Testis (tissue), 2 donors: ENCODE results near the gene SLC25A25.

Source experiments
- POLR2A ChIP-seq: fragments of 450-650 bp; IDR thresholded peaks from one replicate; pipeline ENCODE4 v1.6.1; 2017; ENCODE audit warnings: antibody characterized with exemption, mild to moderate bottlenecking, moderate library complexity
- TF ChIP-seq, protein P1 (sequence below), 3 experiments: fragments of 450-650 bp in 2 of 3; fragments of 200-600 bp in 1 of 3; sonication (generic) in 1 of 3; IDR thresholded peaks; one replicate each; pipeline ENCODE4 v1.5.1; 2016 to 2019; ENCODE audit warnings: antibody characterized with exemption in 3 of 3, mild to moderate bottlenecking in 2 of 3, moderate library complexity in 1 of 3

DNA sequence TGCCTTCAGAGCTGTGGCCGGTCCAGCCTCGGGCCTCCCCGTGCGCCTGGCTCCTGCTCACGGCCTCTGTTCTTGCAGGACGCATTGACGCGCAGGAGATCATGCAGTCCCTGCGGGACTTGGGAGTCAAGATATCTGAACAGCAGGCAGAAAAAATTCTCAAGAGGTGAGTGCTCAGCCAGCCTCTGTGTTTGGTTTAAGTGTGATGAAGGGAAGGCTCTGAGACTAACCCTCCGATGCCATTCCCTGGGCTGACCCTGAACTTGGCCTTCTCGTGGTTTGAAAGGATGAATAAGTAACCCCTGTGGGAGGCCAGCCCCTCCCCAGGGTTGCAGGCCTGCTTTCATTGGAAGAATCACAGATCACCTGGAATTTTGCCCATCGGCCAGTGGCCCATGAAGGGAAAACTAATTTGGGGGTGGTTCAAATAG, 33.2 kb downstream of the SLC25A25 start:
- TF ChIP-seq, protein P1, sequence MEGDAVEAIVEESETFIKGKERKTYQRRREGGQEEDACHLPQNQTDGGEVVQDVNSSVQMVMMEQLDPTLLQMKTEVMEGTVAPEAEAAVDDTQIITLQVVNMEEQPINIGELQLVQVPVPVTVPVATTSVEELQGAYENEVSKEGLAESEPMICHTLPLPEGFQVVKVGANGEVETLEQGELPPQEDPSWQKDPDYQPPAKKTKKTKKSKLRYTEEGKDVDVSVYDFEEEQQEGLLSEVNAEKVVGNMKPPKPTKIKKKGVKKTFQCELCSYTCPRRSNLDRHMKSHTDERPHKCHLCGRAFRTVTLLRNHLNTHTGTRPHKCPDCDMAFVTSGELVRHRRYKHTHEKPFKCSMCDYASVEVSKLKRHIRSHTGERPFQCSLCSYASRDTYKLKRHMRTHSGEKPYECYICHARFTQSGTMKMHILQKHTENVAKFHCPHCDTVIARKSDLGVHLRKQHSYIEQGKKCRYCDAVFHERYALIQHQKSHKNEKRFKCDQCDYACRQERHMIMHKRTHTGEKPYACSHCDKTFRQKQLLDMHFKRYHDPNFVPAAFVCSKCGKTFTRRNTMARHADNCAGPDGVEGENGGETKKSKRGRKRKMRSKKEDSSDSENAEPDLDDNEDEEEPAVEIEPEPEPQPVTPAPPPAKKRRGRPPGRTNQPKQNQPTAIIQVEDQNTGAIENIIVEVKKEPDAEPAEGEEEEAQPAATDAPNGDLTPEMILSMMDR (IDR thresholded peaks at IDR 0.05) = no peak
- TF ChIP-seq POLR2A = no peak
